HEK293 (cell line): Measurements from ENCODE around the gene PNMA6F.

ENCODE experiments used
- CTCF ChIA-PET: fragments of 350-600 bp; formaldehyde crosslinking; extraction: SDS; loops from one replicate; lab custom pipeline; 2021; ENCODE audit warnings: antibody characterized with exemption; lab: Yijun Ruan, JAX
- POLR2A ChIA-PET: fragments of 300-600 bp; formaldehyde crosslinking; extraction: SDS; loops from one replicate; lab custom pipeline; 2020; ENCODE audit warnings: antibody characterized with exemption, inconsistent platforms; lab: Yijun Ruan, JAX
- H3K27ac ChIP-seq: fragments of 200-500 bp; sonication (Bioruptor generic); 2 replicates; pipeline ENCODE4 v1.5.1; 2014; ENCODE audit warnings: low read depth, low read length, control low read depth, inconsistent platforms; ENCODE audit errors: extremely low read depth
- H3K36me3 ChIP-seq, 2 experiments: fragments of 200-500 bp in 1 of 2; sonication (Bioruptor generic) in 1 of 2; 1 replicate in 1 of 2; 2 replicates in 1 of 2; pipeline ENCODE4 v1.5.1; 2014 to 2017; ENCODE audit warnings: inconsistent platforms in 2 of 2, low read length in 2 of 2; ENCODE audit not compliant: control insufficient read depth in 2 of 2, insufficient read depth in 1 of 2
- H3K4me1 ChIP-seq: fragments of 200-500 bp; sonication (Bioruptor generic); 2 replicates; pipeline ENCODE4 v1.5.1; 2014; ENCODE audit warnings: mild to moderate bottlenecking, low read length, inconsistent platforms; ENCODE audit not compliant: control insufficient read depth, insufficient read depth
- H3K4me3 ChIP-seq: 2 replicates; pipeline ENCODE4 v1.5.1; 2011; ENCODE audit warnings: low read depth, mild to moderate bottlenecking, control low read depth, low read length, moderate library complexity
- H3K9me3 ChIP-seq: fragments of 200-500 bp; sonication (Bioruptor generic); 2 replicates; pipeline ENCODE4 v1.5.1; 2014; ENCODE audit warnings: low read depth, low read length, inconsistent platforms; ENCODE audit not compliant: control insufficient read depth, insufficient read depth
- BCL11A ChIP-seq: fragments of 450-650 bp; formaldehyde crosslinking; IDR thresholded peaks from 2 replicates; pipeline ENCODE4 v1.5.1; 2016; ENCODE audit warnings: low read depth, missing biosample characterization, missing genetic modification characterization
- GLI4 ChIP-seq: fragments of 450-650 bp; formaldehyde crosslinking; IDR thresholded peaks from 2 replicates; pipeline ENCODE4 v1.5.1; 2016; ENCODE audit warnings: missing biosample characterization, missing genetic modification characterization
- IKZF3 ChIP-seq: fragments of 450-650 bp; IDR thresholded peaks from 2 replicates; pipeline ENCODE4 v1.5.0; 2018; ENCODE audit warnings: missing biosample characterization, mild to moderate bottlenecking, missing genetic modification characterization, moderate library complexity
- KLF10 ChIP-seq: fragments of 450-650 bp; IDR thresholded peaks from 2 replicates; pipeline ENCODE4 v1.5.1; 2018; ENCODE audit warnings: missing biosample characterization, mild to moderate bottlenecking, missing genetic modification characterization
- MEIS1 ChIP-seq: sonication (generic); formaldehyde crosslinking; IDR thresholded peaks from 2 replicates; pipeline ENCODE4 v1.8.1; 2022; ENCODE audit warnings: missing genetic modification reagents, mild to moderate bottlenecking, borderline replicate concordance
- MYNN ChIP-seq: fragments of 450-650 bp; formaldehyde crosslinking; IDR thresholded peaks from 2 replicates; pipeline ENCODE4 v1.5.1; 2016; ENCODE audit warnings: missing biosample characterization, missing genetic modification characterization, borderline replicate concordance
- YY1 ChIP-seq: fragments of 450-650 bp; formaldehyde crosslinking; IDR thresholded peaks from 2 replicates; pipeline ENCODE4 v1.5.1; 2018; ENCODE audit warnings: missing biosample characterization, missing genetic modification characterization
- ZEB2 ChIP-seq: fragments of 450-650 bp; formaldehyde crosslinking; IDR thresholded peaks from 2 replicates; pipeline ENCODE4 v1.5.1; 2016; ENCODE audit warnings: missing biosample characterization, missing genetic modification characterization
- ZNF112 ChIP-seq: fragments of 450-650 bp; formaldehyde crosslinking; IDR thresholded peaks from 2 replicates; pipeline ENCODE4 v1.5.0; 2017; ENCODE audit warnings: missing biosample characterization, missing genetic modification characterization
- ZNF292 ChIP-seq: fragments of 450-650 bp; formaldehyde crosslinking; IDR thresholded peaks from 2 replicates; pipeline ENCODE4 v1.5.1; 2016; ENCODE audit warnings: low read depth, missing biosample characterization, missing genetic modification characterization, borderline replicate concordance
- ZNF521 ChIP-seq: fragments of 450-650 bp; formaldehyde crosslinking; IDR thresholded peaks from 2 replicates; pipeline ENCODE4 v1.5.1; 2017; ENCODE audit warnings: missing biosample characterization, mild to moderate bottlenecking, missing genetic modification characterization
- ZNF571 ChIP-seq: fragments of 450-650 bp; formaldehyde crosslinking; IDR thresholded peaks from 2 replicates; pipeline ENCODE4 v1.5.0; 2017; ENCODE audit warnings: missing biosample characterization, missing genetic modification characterization
- ZNF596 ChIP-seq: fragments of 450-650 bp; IDR thresholded peaks from 2 replicates; pipeline ENCODE4 v1.5.0; 2018; ENCODE audit warnings: missing biosample characterization, mild to moderate bottlenecking, missing genetic modification characterization, moderate library complexity
- ZNF600 ChIP-seq: fragments of 450-650 bp; formaldehyde crosslinking; IDR thresholded peaks from 2 replicates; pipeline ENCODE4 v1.5.1; 2016; ENCODE audit warnings: missing biosample characterization, missing genetic modification characterization
- ZNF610 ChIP-seq: fragments of 450-650 bp; formaldehyde crosslinking; IDR thresholded peaks from 2 replicates; pipeline ENCODE4 v1.5.1; 2016; ENCODE audit warnings: missing biosample characterization, missing genetic modification characterization, borderline replicate concordance
- ZNF623 ChIP-seq: fragments of 450-650 bp; formaldehyde crosslinking; IDR thresholded peaks from 2 replicates; pipeline ENCODE4 v1.5.1; 2016; ENCODE audit warnings: missing biosample characterization, missing genetic modification characterization
- ZNF76 ChIP-seq: fragments of 450-650 bp; formaldehyde crosslinking; IDR thresholded peaks from 2 replicates; pipeline ENCODE4; 2016; ENCODE audit warnings: low read depth, missing biosample characterization, missing genetic modification characterization, borderline replicate concordance
- ZNF768 ChIP-seq: fragments of 450-650 bp; formaldehyde crosslinking; IDR thresholded peaks from 2 replicates; pipeline ENCODE4 v1.5.1; 2018; ENCODE audit warnings: missing biosample characterization, mild to moderate bottlenecking, missing genetic modification characterization
- ZNF776 ChIP-seq: fragments of 450-650 bp; formaldehyde crosslinking; IDR thresholded peaks from 2 replicates; pipeline ENCODE4 v1.5.0; 2017; ENCODE audit warnings: missing biosample characterization, missing genetic modification characterization, borderline replicate concordance
- TF ChIP-seq, protein P1 (sequence below): fragments of 450-650 bp; formaldehyde crosslinking; IDR thresholded peaks from 2 replicates; pipeline ENCODE4 v1.5.1; 2017; ENCODE audit warnings: missing biosample characterization, missing genetic modification characterization
- TF ChIP-seq, protein P2 (sequence below): fragments of 450-650 bp; formaldehyde crosslinking; IDR thresholded peaks from 2 replicates; pipeline ENCODE4 v1.5.1; 2016; ENCODE audit warnings: missing biosample characterization, missing genetic modification characterization

The PNMA6F gene

DNA sequence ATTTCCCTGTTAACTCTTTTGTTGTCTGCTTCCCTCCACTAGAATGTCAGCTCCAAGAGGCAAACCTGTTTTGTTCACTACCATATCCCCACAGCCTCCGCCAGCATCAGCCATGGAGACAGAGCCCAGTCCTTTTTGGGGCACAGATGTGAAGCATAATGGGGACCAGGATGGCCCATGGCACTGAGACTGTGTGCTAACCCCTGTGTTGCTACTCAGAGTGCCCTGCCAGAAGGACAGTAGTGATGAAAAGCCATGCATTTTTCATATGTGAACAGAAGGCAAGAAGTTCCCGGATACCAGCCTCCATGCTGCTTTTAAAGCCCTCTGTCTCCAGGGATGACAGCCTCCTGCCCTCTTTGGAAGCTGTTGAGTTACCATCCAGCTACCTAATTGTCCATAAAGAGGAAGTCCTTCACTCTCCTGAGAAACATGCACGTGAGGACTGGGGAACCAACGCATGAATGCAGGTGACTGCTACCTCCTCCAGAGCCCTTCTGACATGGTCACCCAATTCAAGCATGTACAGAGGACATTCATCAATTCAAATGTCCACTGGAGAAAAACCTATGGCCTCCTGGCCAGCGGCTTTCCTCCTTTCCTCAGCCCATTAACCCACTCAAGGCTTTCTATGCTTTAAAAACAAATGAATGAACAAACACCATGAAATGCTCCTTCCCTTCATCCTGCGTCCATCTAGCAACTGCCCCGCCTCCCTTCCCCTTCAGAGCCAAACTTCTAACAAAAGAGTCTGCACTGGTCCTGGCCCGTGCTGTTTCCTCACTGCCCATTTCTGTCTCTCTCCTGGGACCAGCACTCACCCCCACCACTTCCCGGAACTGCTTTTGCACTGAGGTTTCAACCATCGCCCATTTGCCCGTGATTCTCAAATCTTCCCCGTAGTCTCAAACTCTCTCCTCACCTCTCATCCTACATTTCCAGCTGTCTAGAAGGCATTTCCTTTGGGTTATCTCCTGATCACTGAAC lies 18.0 kb downstream of the PNMA6F start:
- H3K27ac ChIP-seq = no peak overlapping the region

DNA sequence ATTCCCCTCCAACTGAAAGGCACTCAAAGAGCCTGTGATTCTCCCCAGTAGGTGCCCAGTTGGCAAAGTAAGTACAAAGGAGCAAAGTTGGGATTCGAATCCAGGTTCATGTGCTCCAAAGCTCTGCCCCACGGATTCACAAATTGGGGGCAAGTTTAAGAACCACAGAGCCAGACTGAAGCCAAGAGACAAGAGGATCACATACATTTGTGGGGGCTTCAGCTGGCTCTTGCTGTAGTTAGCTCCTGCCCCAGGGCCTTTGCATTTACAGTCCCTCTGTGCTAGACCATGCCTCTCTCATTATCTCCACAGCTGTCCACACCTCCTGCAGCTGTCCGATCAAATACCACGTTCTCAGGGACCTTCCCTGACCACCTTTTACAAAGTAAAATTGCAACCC lies 18.8 kb downstream of the PNMA6F start:
- Histone ChIP-seq H3K36me3 (no peaks in the 10 kb centered on the region), H3K4me1 (no peaks in the 10 kb centered on the region), H3K4me3 (no peak overlapping the region), H3K9me3 (no peaks in the 10 kb centered on the region), H3K27ac (no peak overlapping the region)
- TF ChIP-seq ZNF623 = peak; percentile 62
- no peak for TF ChIP-seq GLI4 (tag by site-specific recombination)
- ChIA-PET CTCF (no interaction called here), POLR2A (no interaction called here)

More for the DNA sequence above, 18.0 kb downstream of the PNMA6F start:
- Histone ChIP-seq H3K36me3 (no peaks in the 10 kb centered on the region), H3K9me3 (no peaks in the 10 kb centered on the region), H3K4me3 (no peak overlapping the region), H3K4me1 (no peaks in the 10 kb centered on the region)
- ChIA-PET POLR2A (no interaction called here), CTCF (interaction anchor here (0.6 kb wide), 2 partner anchors 95 to 158 kb away, joined by 3 read pairs; no protein-coding TSS in a partner anchor)
- TF ChIP-seq ZNF768 (tag by site-specific recombination) = no peak
- no peak for TF ChIP-seq ZNF112 (tag by site-specific recombination)
- no peak for TF ChIP-seq YY1
- no peak for TF ChIP-seq MYNN (tag by site-specific recombination)
- TF ChIP-seq ZNF600 = no peak
- TF ChIP-seq IKZF3 (tag by site-specific recombination) = no peak
- TF ChIP-seq BCL11A (tag by site-specific recombination) = no peak
- no peak for TF ChIP-seq ZNF596 (tag by site-specific recombination)
- TF ChIP-seq ZNF610 (tag by site-specific recombination) = no peak
- TF ChIP-seq, protein P1, sequence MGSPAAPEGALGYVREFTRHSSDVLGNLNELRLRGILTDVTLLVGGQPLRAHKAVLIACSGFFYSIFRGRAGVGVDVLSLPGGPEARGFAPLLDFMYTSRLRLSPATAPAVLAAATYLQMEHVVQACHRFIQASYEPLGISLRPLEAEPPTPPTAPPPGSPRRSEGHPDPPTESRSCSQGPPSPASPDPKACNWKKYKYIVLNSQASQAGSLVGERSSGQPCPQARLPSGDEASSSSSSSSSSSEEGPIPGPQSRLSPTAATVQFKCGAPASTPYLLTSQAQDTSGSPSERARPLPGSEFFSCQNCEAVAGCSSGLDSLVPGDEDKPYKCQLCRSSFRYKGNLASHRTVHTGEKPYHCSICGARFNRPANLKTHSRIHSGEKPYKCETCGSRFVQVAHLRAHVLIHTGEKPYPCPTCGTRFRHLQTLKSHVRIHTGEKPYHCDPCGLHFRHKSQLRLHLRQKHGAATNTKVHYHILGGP (tag by site-specific recombination) = no peak
- TF ChIP-seq ZNF776 = no peak
- TF ChIP-seq ZNF571 = no peak
- TF ChIP-seq, protein P2, sequence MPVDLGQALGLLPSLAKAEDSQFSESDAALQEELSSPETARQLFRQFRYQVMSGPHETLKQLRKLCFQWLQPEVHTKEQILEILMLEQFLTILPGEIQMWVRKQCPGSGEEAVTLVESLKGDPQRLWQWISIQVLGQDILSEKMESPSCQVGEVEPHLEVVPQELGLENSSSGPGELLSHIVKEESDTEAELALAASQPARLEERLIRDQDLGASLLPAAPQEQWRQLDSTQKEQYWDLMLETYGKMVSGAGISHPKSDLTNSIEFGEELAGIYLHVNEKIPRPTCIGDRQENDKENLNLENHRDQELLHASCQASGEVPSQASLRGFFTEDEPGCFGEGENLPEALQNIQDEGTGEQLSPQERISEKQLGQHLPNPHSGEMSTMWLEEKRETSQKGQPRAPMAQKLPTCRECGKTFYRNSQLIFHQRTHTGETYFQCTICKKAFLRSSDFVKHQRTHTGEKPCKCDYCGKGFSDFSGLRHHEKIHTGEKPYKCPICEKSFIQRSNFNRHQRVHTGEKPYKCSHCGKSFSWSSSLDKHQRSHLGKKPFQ = no peak
- TF ChIP-seq MEIS1 (CRISPR knock-in tag) = no peak
- TF ChIP-seq KLF10 = no peak
- no peak for TF ChIP-seq ZNF521 (tag by site-specific recombination)
- no peak for TF ChIP-seq ZEB2 (tag by site-specific recombination)
- TF ChIP-seq ZNF76 (tag by site-specific recombination) = no peak
- TF ChIP-seq ZNF292 (tag by site-specific recombination) = no peak
